22Rv1 (cell line): Measurements from ENCODE around the gene PRR5.

ENCODE experiments used
- CTCF ChIP-seq: fragments of 450-650 bp; IDR thresholded peaks from 2 replicates; pipeline ENCODE4 v1.5.1; 2017; ENCODE audit warnings: mild to moderate bottlenecking
- ZFX ChIP-seq: fragments of 450-650 bp; IDR thresholded peaks from 2 replicates; pipeline ENCODE4 v1.6.1; 2017; ENCODE audit warnings: antibody characterized with exemption, borderline replicate concordance

GRCh38 chr22:44723801-44724200 is 21.8 kb downstream of the PRR5 start:
- TF ChIP-seq CTCF = no peak
- TF ChIP-seq ZFX = no peak
